ENCODE data around the gene COG1. TPM values are rescaled to one million over a fixed set of nuclear protein-coding genes. Genes with fewer than 3 reads are reported as not detected.
A peak's percentile ranks its signal among the peaks of the same experiment; 100 is the strongest.

Gene COG1
- polyA plus RNA-seq, 1 donor (not counting 4 experiments of a cell fraction or from before 2014, with no cell fraction given), result 16.4 TPM

- no peak for DNase-seq (ENCODE audit: low read depth, low spot score)
- Histone ChIP-seq H3K9me3 (ENCODE audit: control insufficient read depth, low read depth, low read length) (no peaks in the 10 kb centered on the region), H3K9me1 (ENCODE audit: control insufficient read depth, extremely low read depth, insufficient read depth, low read length) (no peaks in the 10 kb centered on the region), H3K9ac (ENCODE audit: control insufficient read depth, extremely low read depth, insufficient read depth, low read length) (no peak overlapping the region), H3K27me3 (ENCODE audit: control insufficient read depth, extremely low read depth, insufficient read depth, low read length) (peaks cover 57% of the 10 kb centered on the region), H4K20me1 (ENCODE audit: control insufficient read depth, extremely low read depth, insufficient read depth, low read length) (peaks cover 2% of the 10 kb centered on the region), H3K4me1 (ENCODE audit: control insufficient read depth, extremely low read depth, insufficient read depth, low read length) (peaks cover 8% of the 10 kb centered on the region), H3K79me2 (ENCODE audit: control insufficient read depth, insufficient read depth, low read length) (no peaks in the 10 kb centered on the region), H3K36me3 (ENCODE audit: control insufficient read depth in 2 of 2, extremely low read depth in 1 of 2, insufficient read depth in 2 of 2, low read length in 2 of 2) (no peaks in the 10 kb centered on the region), H3K27ac (ENCODE audit: control insufficient read depth, insufficient read depth, low read length) (no peak overlapping the region), H3K4me3 (ENCODE audit: control insufficient read depth in 2 of 3, extremely low read depth in 1 of 3, insufficient read depth in 2 of 3, low read depth in 1 of 3, low read length in 3 of 3) (peak overlapping the region in 1 of 3 experiments; percentile 14), H3K4me2 (ENCODE audit: control insufficient read depth, extremely low read depth, insufficient read depth, low read depth, low read length) (peak overlapping the region; percentile 12), H2AFZ (ENCODE audit: control insufficient read depth, low read length) (no peak overlapping the region)
- TF ChIP-seq, protein P1, sequence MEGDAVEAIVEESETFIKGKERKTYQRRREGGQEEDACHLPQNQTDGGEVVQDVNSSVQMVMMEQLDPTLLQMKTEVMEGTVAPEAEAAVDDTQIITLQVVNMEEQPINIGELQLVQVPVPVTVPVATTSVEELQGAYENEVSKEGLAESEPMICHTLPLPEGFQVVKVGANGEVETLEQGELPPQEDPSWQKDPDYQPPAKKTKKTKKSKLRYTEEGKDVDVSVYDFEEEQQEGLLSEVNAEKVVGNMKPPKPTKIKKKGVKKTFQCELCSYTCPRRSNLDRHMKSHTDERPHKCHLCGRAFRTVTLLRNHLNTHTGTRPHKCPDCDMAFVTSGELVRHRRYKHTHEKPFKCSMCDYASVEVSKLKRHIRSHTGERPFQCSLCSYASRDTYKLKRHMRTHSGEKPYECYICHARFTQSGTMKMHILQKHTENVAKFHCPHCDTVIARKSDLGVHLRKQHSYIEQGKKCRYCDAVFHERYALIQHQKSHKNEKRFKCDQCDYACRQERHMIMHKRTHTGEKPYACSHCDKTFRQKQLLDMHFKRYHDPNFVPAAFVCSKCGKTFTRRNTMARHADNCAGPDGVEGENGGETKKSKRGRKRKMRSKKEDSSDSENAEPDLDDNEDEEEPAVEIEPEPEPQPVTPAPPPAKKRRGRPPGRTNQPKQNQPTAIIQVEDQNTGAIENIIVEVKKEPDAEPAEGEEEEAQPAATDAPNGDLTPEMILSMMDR (optimal IDR thresholded peaks at IDR 0.05 in 1 of 3, IDR thresholded peaks at IDR 0.05 in 1 of 3, conservative IDR thresholded peaks at IDR 0.05 in 1 of 3; ENCODE audit: extremely low read depth in 1 of 3, insufficient read depth in 2 of 3, low read length in 3 of 3), result no peak
- peak; percentile 25 for TF ChIP-seq EZH2 (IDR thresholded peaks at IDR 0.05; ENCODE audit: low read length)
- no peak for FAIRE-seq
- dilution Hi-C loops (cut with MboI; ENCODE audit: extremely low pct_ligation_motif_present, low sequenced_read_pairs), result no loop called here
Measured at GRCh38 chr17:73165616-73166404, 27.0 kb upstream of the COG1 start.

DNA sequence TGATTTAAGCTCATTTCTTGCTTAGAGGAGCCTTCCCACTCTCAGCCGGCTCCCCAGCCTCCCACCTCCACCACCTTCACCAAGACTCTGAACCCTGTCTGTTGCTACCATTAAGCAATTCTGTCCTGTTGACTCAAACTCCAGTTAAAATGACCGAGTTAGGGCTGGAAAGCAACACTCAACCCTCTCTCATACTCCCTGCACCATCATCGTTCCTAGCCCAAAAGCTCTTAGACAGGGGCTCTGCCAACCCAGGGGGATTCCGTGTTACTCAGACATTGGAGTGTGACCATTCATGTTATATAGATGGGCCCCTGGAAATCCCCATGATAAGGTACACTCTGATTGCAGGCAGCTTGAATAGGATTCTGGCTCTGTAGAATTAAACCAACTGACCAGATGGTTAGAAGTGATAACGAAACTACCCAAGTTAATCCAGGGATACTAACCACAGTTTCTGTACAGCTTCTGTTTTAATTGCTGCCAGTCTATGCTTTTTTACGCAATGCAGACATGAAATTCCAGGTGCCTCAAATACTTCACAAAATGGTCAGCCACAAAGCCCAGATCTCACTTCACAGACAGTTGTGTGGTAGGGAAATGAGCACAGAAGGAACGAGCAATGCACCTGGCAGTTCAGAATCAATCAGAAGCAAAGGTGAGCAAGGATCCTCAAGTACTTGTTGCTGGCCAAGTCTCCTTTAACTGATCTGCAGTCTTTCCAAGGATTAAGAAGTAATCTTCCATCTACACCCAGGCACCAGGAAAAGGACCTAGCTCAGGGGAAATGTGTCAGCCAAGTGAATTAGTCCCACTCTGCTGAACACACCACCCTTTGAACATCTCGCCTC, 25.9 kb upstream of the COG1 start:
- H3K9me1 ChIP-seq (ENCODE audit: control insufficient read depth, extremely low read depth, insufficient read depth, low read length), result no peaks in the 10 kb centered on the region
- H3K27ac ChIP-seq (ENCODE audit: control insufficient read depth, insufficient read depth, low read length), result no peak overlapping the region
- no peak for FAIRE-seq
- dilution Hi-C loops (cut with MboI; ENCODE audit: extremely low pct_ligation_motif_present, low sequenced_read_pairs), result no loop called here
- no peak overlapping the region for H3K4me3 ChIP-seq (ENCODE audit: control insufficient read depth in 2 of 3, extremely low read depth in 1 of 3, insufficient read depth in 2 of 3, low read depth in 1 of 3, low read length in 3 of 3)
- H2AFZ ChIP-seq (ENCODE audit: control insufficient read depth, low read length), result no peak overlapping the region
- peaks cover 57% of the 10 kb centered on the region for H3K27me3 ChIP-seq (ENCODE audit: control insufficient read depth, extremely low read depth, insufficient read depth, low read length)
- no peaks in the 10 kb centered on the region for H4K20me1 ChIP-seq (ENCODE audit: control insufficient read depth, extremely low read depth, insufficient read depth, low read length)
- H3K4me2 ChIP-seq (ENCODE audit: control insufficient read depth, extremely low read depth, insufficient read depth, low read depth, low read length), result peak overlapping the region; percentile 12
- no peaks in the 10 kb centered on the region for H3K36me3 ChIP-seq (ENCODE audit: control insufficient read depth in 2 of 2, extremely low read depth in 1 of 2, insufficient read depth in 2 of 2, low read length in 2 of 2)
- H3K79me2 ChIP-seq (ENCODE audit: control insufficient read depth, insufficient read depth, low read length), result no peaks in the 10 kb centered on the region
- no peaks in the 10 kb centered on the region for H3K9me3 ChIP-seq (ENCODE audit: control insufficient read depth, low read depth, low read length)
- no peak for TF ChIP-seq EZH2 (IDR thresholded peaks at IDR 0.05; ENCODE audit: low read length)
- TF ChIP-seq, protein P1 (optimal IDR thresholded peaks at IDR 0.05 in 1 of 3, IDR thresholded peaks at IDR 0.05 in 1 of 3, conservative IDR thresholded peaks at IDR 0.05 in 1 of 3; ENCODE audit: extremely low read depth in 1 of 3, insufficient read depth in 2 of 3, low read length in 3 of 3), result no peak
- H3K4me1 ChIP-seq (ENCODE audit: control insufficient read depth, extremely low read depth, insufficient read depth, low read length), result peaks cover 8% of the 10 kb centered on the region
- DNase-seq (ENCODE audit: low read depth, low spot score), result no peak
- no peak overlapping the region for H3K9ac ChIP-seq (ENCODE audit: control insufficient read depth, extremely low read depth, insufficient read depth, low read length)
